GM12874 (cell line): ENCODE results near the gene SPPL3.

Experiments
- CTCF ChIP-seq: IDR thresholded peaks from 2 replicates; pipeline ENCODE4 v1.5.1; 2011; ENCODE audit warnings: low read depth, mild to moderate bottlenecking, control low read depth, low read length, moderate library complexity; ENCODE audit not compliant: insufficient read depth

The SPPL3 gene

GRCh38 chr12:120869376-120869775 is 34.8 kb downstream of the SPPL3 start:
- no peak for TF ChIP-seq CTCF

GRCh38 chr12:120866108-120866507 is 38.0 kb downstream of the SPPL3 start:
- TF ChIP-seq CTCF, result no peak

GRCh38 chr12:120865098-120865497 is 39.1 kb downstream of the SPPL3 start:
- no peak for TF ChIP-seq CTCF

GRCh38 chr12:120862664-120863063 is 41.5 kb downstream of the SPPL3 start:
- TF ChIP-seq CTCF, result no peak

GRCh38 chr12:120861074-120861795 is 42.9 kb downstream of the SPPL3 start:
- no peak for TF ChIP-seq CTCF

GRCh38 chr12:120858306-120859088 is 45.7 kb downstream of the SPPL3 start:
- TF ChIP-seq CTCF, result no peak

- peak; percentile 25; the same call in 1 of the 2 replicates for TF ChIP-seq CTCF
Measured at GRCh38 chr12:120856980-120857379, 47.2 kb downstream of the SPPL3 start.
